ENCODE measurements around the gene FRK.

FRK gene

GRCh38 chr6:116033687-116034303 lies 26.9 kb downstream of the FRK start:
- no peak for DNase-seq

- DNase-seq, result no peak
Measured at GRCh38 chr6:116030770-116031169, 29.9 kb downstream of the FRK start.

- DNase-seq, result no peak
Measured at GRCh38 chr6:116029535-116029934, 31.2 kb downstream of the FRK start.

- DNase-seq, result no peak
Measured at GRCh38 chr6:116028233-116028632, 32.5 kb downstream of the FRK start.

GRCh38 chr6:116027801-116028200 lies 32.9 kb downstream of the FRK start:
- no peak for DNase-seq

- DNase-seq, result no peak
Measured at GRCh38 chr6:116025405-116025804, 35.3 kb downstream of the FRK start.

- no peak for DNase-seq
Measured at GRCh38 chr6:116022841-116023445, 37.7 kb downstream of the FRK start.

- no peak for DNase-seq
Measured at GRCh38 chr6:116020738-116021137, 40.0 kb downstream of the FRK start.

- DNase-seq, result no peak
Measured at GRCh38 chr6:116019428-116019827, 41.3 kb downstream of the FRK start.

GRCh38 chr6:116018976-116019375 lies 41.7 kb downstream of the FRK start:
- DNase-seq, result no peak

GRCh38 chr6:116017546-116018295 lies 43.0 kb downstream of the FRK start:
- no peak for DNase-seq

- DNase-seq, result peak; percentile 46
Measured at GRCh38 chr6:116016846-116017545, 43.7 kb downstream of the FRK start.

GRCh38 chr6:116015983-116016382 lies 44.7 kb downstream of the FRK start:
- no peak for DNase-seq

GRCh38 chr6:116015561-116015960 lies 45.1 kb downstream of the FRK start:
- DNase-seq, result no peak

- DNase-seq, result no peak
Measured at GRCh38 chr6:116012951-116013350, 47.7 kb downstream of the FRK start.

- DNase-seq, result no peak
Measured at GRCh38 chr6:116012471-116012949, 48.2 kb downstream of the FRK start.

GRCh38 chr6:116011520-116011919 lies 49.2 kb downstream of the FRK start:
- peak; percentile 84 for DNase-seq

GRCh38 chr6:116010790-116011401 lies 49.8 kb downstream of the FRK start:
- DNase-seq, result peak; percentile 66

GRCh38 chr6:116010386-116010785 lies 50.3 kb downstream of the FRK start:
- DNase-seq, result no peak

- no peak for DNase-seq
Measured at GRCh38 chr6:116008470-116009243, 52.0 kb downstream of the FRK start.

- DNase-seq, result no peak
Measured at GRCh38 chr6:116004841-116005815, 55.6 kb downstream of the FRK start.

All from DMS153 (cell line).